Muscle layer of duodenum (tissue), 2 donors: ENCODE data around the gene ATG13.

Experiments
- H3K27ac ChIP-seq: one replicate; pipeline ENCODE4 v1.7.0; 2013; ENCODE audit warnings: mild to moderate bottlenecking, low read length
- H3K27me3 ChIP-seq: one replicate; pipeline ENCODE4 v1.7.0; 2013; ENCODE audit warnings: low read depth, mild to moderate bottlenecking, control low read depth, low read length
- H3K36me3 ChIP-seq, 2 donors: one replicate each; pipeline ENCODE4 v1.7.0; 2013; ENCODE audit warnings: low read length in 2 of 2, control low read depth in 1 of 2, mild to moderate bottlenecking in 1 of 2; ENCODE audit not compliant: insufficient read depth in 2 of 2, control insufficient read depth in 1 of 2
- H3K4me1 ChIP-seq, 2 donors: one replicate each; pipeline ENCODE4 v1.7.0; 2013; ENCODE audit warnings: low read length in 2 of 2, mild to moderate bottlenecking in 2 of 2, control low read depth in 1 of 2, moderate library complexity in 1 of 2; ENCODE audit not compliant: insufficient read depth in 2 of 2, control insufficient read depth in 1 of 2
- H3K4me3 ChIP-seq, 2 donors: one replicate each; pipeline ENCODE4 v1.7.0; 2013; ENCODE audit warnings: low read length in 2 of 2, low read depth in 1 of 2, mild to moderate bottlenecking in 1 of 2
- H3K9me3 ChIP-seq, 2 donors: one replicate each; pipeline ENCODE4 v1.7.0; 2013; ENCODE audit warnings: low read length in 2 of 2, control low read depth in 1 of 2, mild to moderate bottlenecking in 1 of 2; ENCODE audit not compliant: control insufficient read depth in 1 of 2
- donor health status: healthy.

The ATG13 gene

DNA sequence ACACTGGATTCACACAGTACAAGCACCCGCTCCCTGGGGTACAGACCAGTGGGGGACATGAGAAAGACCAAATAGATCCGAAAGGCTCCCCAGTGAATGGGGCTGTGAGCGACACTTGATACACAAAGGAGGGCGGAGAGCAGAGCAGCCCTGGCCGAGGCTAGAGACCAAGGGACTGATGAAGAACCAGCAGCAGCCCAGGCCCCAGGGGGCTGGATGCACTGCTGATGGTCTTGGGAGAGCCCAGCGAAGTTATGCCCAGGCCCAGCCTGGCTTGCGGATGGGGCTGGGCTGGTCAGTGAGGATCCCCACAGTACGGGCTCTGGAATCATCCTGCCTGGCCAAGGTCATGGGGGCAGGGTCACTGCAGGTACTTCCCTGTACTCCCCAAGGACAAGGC is 59.8 kb downstream of the ATG13 start:
- no peak overlapping the region for H3K27ac ChIP-seq
- peaks cover 17 to 30% of the 10 kb centered on the region in 2 donors for H3K4me1 ChIP-seq
- no peaks in the 10 kb centered on the region for H3K27me3 ChIP-seq
- H3K4me3 ChIP-seq, result no peak overlapping the region
- H3K9me3 ChIP-seq, result no peaks in the 10 kb centered on the region
- H3K36me3 ChIP-seq, result peaks cover 35 to 73% of the 10 kb centered on the region in 2 donors

DNA sequence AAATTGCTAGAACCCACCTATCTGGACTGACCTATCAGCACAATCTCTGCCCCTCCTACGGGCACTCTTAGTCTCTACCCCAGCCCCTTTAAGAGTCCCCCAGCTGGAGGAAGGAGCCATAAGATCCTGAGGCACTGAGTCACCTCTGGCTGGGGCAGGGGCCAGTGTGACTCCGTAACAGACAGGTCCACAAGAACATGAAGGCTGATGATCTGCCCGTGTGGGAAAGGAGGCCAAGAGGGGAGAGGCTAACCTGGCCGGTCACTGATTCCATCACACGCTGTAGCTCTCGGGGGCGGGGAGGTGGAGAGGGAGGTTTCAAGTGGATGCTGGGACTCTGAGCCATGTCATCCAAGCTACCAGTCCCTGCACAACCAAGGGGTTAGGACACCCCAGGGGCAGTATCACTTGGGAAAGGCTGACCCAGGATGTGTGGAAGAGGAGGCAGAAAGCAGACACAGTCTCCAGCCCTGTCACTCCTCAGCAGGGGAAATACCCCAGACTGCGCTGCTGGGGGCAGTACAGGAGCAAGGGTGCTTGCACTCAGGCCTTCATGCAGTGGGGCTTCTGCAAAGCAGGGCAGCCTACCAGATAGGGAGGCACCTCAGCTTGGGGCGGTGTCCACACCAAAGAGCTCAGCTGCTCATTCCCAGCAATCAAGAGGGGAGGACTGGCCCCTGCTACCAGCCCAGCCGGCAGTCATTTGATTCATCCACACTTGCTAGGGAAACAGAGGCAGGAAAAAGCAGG is 60.8 kb downstream of the ATG13 start:
- Histone ChIP-seq H3K27me3 (no peaks in the 10 kb centered on the region), H3K9me3 (no peaks in the 10 kb centered on the region), H3K27ac (no peak overlapping the region), H3K4me3 (no peak overlapping the region), H3K4me1 (peaks cover 17 to 31% of the 10 kb centered on the region in 2 donors), H3K36me3 (peaks cover 31 to 65% of the 10 kb centered on the region in 2 donors)

DNA sequence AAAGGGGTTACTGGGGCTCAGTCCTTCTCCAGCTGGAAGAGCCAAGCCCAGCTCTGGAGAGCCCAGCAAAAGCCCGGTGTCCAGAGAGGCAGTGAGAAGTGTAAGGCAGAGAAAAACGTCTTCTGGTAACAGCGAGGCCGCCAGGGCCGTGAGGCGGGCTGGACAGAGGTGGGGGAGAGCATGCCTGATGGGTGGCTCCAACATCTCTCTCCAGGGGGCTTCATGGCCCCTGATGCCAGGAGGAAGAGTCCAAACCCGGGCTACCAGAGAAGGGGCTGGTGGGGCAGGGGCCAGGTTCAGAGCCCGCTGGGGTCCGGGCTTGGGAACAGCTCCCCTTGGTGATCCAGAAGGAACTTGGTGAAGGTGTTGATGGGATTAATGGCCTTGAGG is 61.4 kb downstream of the ATG13 start:
- no peak overlapping the region for H3K27ac ChIP-seq
- H3K27me3 ChIP-seq, result no peaks in the 10 kb centered on the region
- H3K9me3 ChIP-seq, result no peaks in the 10 kb centered on the region
- peaks cover 30 to 60% of the 10 kb centered on the region in 2 donors for H3K36me3 ChIP-seq
- H3K4me3 ChIP-seq, result no peak overlapping the region
- H3K4me1 ChIP-seq, result peaks cover 17 to 34% of the 10 kb centered on the region in 2 donors

DNA sequence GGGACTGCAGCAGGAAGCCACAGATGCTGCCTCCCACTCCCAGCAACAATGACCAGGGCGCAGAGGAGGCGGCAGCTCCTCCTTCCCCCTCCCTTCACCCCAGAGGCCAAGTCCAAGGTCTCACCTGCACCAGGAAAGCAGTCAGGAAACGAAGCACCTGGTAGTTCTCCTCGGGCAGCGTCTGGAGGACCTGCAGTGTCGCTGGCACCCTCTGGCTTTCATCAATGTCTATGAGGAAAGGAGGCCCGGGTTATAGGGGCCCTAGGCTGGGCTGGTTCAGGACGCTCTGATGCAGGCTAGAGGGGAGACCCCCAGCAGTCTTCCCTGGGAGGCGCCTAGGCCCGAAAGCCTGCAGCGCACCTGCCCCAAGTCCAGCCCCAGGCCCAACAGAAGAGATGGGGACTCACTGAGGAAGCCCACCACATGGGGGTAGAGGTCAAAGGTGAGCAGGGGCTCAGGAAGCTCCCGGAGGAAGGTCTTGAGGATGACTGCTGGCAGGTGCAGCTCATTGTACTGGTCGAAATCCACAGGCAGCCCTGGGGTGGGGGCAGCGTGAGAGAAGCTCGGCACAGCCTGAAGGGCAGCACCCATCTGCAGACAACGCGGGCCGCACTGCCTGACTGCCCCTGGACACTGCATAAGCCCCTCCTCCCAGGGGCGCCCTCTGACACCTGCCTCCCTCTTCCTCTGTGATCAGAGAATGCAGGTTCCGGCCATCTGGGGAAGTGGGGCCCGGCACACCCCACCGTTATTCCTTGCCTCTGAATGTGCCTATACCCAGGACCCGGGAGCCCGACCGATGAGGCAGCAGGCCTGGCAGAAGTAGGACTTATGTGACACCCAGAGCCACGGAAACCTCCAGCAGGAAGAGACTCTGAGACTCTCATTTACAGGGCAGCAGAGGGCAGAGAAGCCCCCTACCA is 62.1 kb downstream of the ATG13 start:
- peaks cover 30 to 56% of the 10 kb centered on the region in 2 donors for H3K36me3 ChIP-seq

DNA sequence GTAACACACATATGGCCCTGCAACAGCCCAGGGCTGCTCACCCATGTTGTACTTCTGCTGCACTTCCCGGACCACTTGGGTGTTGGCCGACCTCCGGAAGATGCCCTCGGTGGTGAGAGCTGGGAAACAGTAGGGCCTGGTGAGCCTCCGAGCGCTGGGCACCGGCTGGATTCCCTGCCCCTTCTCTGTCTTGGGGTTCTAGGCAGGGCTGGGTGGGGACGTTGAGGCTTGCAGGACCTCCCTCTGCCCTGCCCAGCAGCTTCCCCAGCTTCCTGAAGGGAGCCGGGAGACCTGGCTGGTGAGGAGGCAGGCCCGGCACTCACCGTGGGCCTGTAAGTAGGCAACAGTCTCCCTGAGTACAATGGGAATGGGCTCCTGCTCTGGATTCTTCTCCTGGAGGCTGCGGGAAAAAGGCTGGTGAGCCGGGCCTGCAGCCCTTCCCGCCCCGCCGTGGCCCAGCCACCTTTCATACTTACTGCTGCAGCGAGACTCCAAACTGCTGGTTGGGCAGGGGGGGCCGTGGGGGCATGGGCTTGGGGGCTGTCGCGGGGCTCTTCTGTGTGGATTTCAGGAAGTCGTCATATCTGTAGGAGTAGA is 62.9 kb downstream of the ATG13 start:
- Histone ChIP-seq H3K36me3 (peaks cover 30 to 56% of the 10 kb centered on the region in 2 donors), H3K9me3 (no peaks in the 10 kb centered on the region), H3K4me1 (peaks cover 8 to 24% of the 10 kb centered on the region in 2 donors), H3K4me3 (no peak overlapping the region), H3K27ac (no peak overlapping the region), H3K27me3 (no peaks in the 10 kb centered on the region)

More for the DNA sequence above, 62.1 kb downstream of the ATG13 start:
- no peaks in the 10 kb centered on the region for H3K9me3 ChIP-seq
- no peak overlapping the region for H3K27ac ChIP-seq
- H3K27me3 ChIP-seq, result no peaks in the 10 kb centered on the region
- H3K4me1 ChIP-seq, result peaks cover 15 to 31% of the 10 kb centered on the region in 2 donors
- H3K4me3 ChIP-seq, result no peak overlapping the region

DNA sequence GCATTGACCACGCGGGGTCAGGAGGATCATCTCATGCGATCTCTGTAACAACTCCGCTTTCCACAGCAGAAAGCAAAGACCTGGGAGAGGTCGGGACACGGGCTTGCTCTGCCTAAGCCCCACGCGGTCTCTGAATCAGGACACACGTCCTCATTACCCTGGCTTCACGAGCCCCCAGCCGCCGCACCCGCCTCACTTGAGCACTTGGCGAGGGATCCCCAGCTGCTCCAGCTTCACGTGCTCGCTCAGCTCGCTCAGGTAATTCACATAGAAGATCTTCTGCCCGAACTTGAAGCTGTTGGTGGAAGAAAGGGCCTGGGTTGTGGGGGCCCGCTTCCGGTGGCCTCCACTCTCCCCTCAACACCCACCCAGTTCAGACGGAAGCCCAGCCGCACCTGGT is 63.5 kb downstream of the ATG13 start:
- H3K4me1 ChIP-seq, result peaks cover 2 to 18% of the 10 kb centered on the region in 2 donors
- H3K27me3 ChIP-seq, result no peaks in the 10 kb centered on the region
- no peaks in the 10 kb centered on the region for H3K9me3 ChIP-seq
- no peak overlapping the region for H3K4me3 ChIP-seq
- peaks cover 30 to 56% of the 10 kb centered on the region in 2 donors for H3K36me3 ChIP-seq
- H3K27ac ChIP-seq, result no peak overlapping the region

DNA sequence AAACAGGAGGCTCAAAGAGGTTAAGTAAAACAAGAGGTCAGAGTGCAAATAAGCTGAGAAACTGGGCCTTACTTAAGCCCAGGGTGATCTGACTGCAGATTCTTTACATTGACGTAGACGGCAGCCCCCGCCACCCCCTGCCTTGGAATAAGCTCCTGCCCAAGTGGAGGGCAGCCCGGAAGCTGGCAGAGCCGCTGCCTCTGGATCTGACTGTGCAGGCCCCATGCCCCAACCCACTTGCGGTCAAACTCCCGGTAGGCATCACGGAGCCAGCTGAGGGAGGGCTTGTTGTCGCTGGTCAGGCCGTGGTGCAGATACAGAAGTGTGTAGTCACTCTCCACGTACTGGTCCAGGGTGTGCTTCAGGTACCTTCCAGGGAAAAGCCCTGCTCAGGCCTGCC is 64.5 kb downstream of the ATG13 start:
- Histone ChIP-seq H3K27ac (no peak overlapping the region), H3K4me3 (no peak overlapping the region), H3K36me3 (peaks cover 30 to 57% of the 10 kb centered on the region in 2 donors)

DNA sequence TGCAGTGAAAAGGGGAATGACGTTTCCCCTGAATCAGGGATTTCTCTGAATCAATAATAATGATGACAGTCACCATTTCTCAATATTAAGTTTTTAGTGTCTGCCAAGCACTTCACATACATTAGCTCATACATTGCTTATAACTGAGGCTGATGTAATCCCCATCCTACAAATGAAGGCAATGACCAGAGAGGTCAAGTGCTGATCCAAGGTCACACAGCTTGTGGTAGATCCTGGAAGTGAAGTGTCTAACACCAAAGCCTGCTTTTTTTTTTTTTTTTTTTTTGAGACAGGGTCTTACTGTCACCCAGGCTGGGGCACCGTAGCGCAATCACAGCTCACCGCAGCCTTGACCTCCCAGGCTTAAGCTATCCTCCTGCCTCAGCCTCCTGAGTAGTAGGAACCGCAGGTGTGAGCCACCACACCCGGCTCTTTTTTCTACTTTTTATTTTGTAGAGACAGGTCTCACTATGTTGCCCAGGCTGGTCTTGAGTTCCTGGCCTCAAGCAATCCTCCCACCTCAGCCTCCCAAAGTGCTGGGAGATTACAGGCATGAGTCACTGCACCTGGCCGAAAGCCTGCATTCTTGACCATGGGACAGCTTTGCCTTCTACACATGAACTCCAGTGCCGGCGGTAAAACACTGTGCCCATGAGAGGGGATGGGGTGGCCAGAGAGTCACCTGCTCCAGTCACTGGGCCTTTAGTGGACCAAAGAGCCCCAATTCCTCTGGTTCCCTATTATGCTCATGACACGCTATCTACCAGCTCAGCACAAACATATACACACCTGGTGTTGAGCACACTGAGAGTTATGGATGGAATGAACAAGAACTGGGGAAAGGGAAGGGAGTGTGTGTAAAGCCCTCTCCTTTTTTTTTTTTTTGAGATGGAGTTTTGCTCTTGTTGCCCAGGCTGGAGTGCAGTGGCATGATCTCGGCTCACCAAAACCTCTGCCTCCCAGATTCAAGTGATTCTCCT is 65.7 kb downstream of the ATG13 start:
- Histone ChIP-seq H3K9me3 (no peaks in the 10 kb centered on the region), H3K27ac (no peak overlapping the region), H3K4me3 (no peak overlapping the region), H3K27me3 (no peaks in the 10 kb centered on the region), H3K4me1 (peaks cover 0 to 11% of the 10 kb centered on the region in 2 donors), H3K36me3 (peaks cover 35 to 59% of the 10 kb centered on the region in 2 donors)

More for the DNA sequence above, 64.5 kb downstream of the ATG13 start:
- Histone ChIP-seq H3K9me3 (no peaks in the 10 kb centered on the region), H3K27me3 (no peaks in the 10 kb centered on the region), H3K4me1 (peaks cover 0 to 11% of the 10 kb centered on the region in 2 donors)

DNA sequence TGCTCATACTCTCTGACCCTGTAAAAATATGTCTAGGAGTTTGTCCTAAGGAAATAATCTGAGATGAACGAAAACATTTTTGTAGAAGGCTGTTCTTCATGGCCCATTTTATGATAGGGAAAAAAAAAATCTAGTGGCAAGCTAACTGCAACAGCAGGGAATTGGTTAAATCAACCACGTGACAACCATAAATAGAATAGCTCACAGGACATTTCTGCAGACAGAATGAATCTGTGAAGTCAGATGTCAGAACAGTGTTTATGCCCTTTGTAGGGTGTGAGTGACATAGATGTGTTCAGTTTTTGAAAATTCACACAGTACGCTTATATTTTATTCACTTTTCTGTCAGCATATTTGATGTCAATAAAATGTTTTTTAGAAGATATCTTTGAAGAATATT is 67.0 kb downstream of the ATG13 start:
- Histone ChIP-seq H3K27ac (no peak overlapping the region), H3K4me3 (no peak overlapping the region), H3K9me3 (no peaks in the 10 kb centered on the region), H3K27me3 (no peaks in the 10 kb centered on the region), H3K4me1 (peaks cover 0 to 17% of the 10 kb centered on the region in 2 donors), H3K36me3 (peaks cover 31 to 55% of the 10 kb centered on the region in 2 donors)
